GM23338 (cell line): ENCODE results near the gene PLCL1. TPM values are rescaled to one million over a fixed set of nuclear protein-coding genes. Genes with fewer than 3 reads are reported as not detected.

Source experiments
- ATAC-seq: fragments of 200-7000 bp; cut with Tn5 transposase; 3 replicates; pipeline ENCODE4 v1.9.1; 2020
- DNase-seq: peaks from one replicate; pipeline ENCODE4 v3.0.0-alpha.2; 2015; ENCODE audit warnings: low spot score
- H2AFZ ChIP-seq: fragments of 200-600 bp; sonication (generic); 2 replicates; pipeline ENCODE4 v1.8.0; 2016; ENCODE audit warnings: antibody characterized with exemption, mild to moderate bottlenecking, moderate library complexity
- H3F3A ChIP-seq: fragments of 200-600 bp; sonication (generic); replicated peaks from 2 replicates; pipeline ENCODE4 v1.8.0; 2017; ENCODE audit warnings: antibody characterized with exemption, mixed run types, low read depth
- H3K27ac ChIP-seq: fragments of 200-600 bp; sonication (generic); 2 replicates; pipeline ENCODE4 v1.6.1; 2016; ENCODE audit warnings: low read depth
- H3K27me3 ChIP-seq: fragments of 200-600 bp; sonication (generic); 2 replicates; pipeline ENCODE4 v1.8.0; 2016; ENCODE audit warnings: mild to moderate bottlenecking, mixed run types, moderate library complexity; ENCODE audit not compliant: insufficient read depth
- H3K36me3 ChIP-seq: fragments of 200-600 bp; sonication (generic); 2 replicates; pipeline ENCODE4 v1.8.0; 2016; ENCODE audit warnings: mild to moderate bottlenecking; ENCODE audit not compliant: insufficient read depth
- H3K4me1 ChIP-seq: fragments of 200-600 bp; sonication (generic); 2 replicates; pipeline ENCODE4 v1.8.0; 2016; ENCODE audit warnings: mild to moderate bottlenecking, moderate library complexity; ENCODE audit not compliant: insufficient read depth
- H3K4me2 ChIP-seq: fragments of 200-600 bp; sonication (generic); 2 replicates; pipeline ENCODE4 v1.7.1; 2017; ENCODE audit warnings: mixed run types
- H3K4me3 ChIP-seq: fragments of 200-600 bp; sonication (generic); 2 replicates; pipeline ENCODE4 v1.6.1; 2016; ENCODE audit warnings: mixed run types
- H3K79me2 ChIP-seq: fragments of 200-600 bp; sonication (generic); replicated peaks from 2 replicates; pipeline ENCODE4 v1.8.0; 2017; ENCODE audit warnings: mild to moderate bottlenecking; ENCODE audit not compliant: insufficient read depth
- H3K9me2 ChIP-seq: fragments of 200-600 bp; sonication (generic); 2 replicates; pipeline ENCODE4 v1.8.0; 2017; ENCODE audit not compliant: insufficient read depth
- H4K20me1 ChIP-seq: fragments of 200-600 bp; sonication (generic); replicated peaks from 2 replicates; pipeline ENCODE4 v1.8.0; 2017; ENCODE audit warnings: mild to moderate bottlenecking; ENCODE audit not compliant: insufficient read depth
- H3K27ac Mint-ChIP-seq: 2 replicates; pipeline ENCODE4 v1.8.0; 2020; ENCODE audit warnings: inconsistent platforms, mild to moderate bottlenecking, moderate library complexity, mixed read lengths
- H3K27me3 Mint-ChIP-seq: 3 replicates; pipeline ENCODE4 v1.8.0; 2022; ENCODE audit warnings: low read depth, mild to moderate bottlenecking, moderate library complexity, mixed read lengths, inconsistent platforms; ENCODE audit not compliant: insufficient read depth, poor library complexity
- H3K36me3 Mint-ChIP-seq: 3 replicates; pipeline ENCODE4 v1.8.0; 2021; ENCODE audit warnings: low read depth, mild to moderate bottlenecking, inconsistent platforms, moderate library complexity, mixed read lengths
- H3K4me1 Mint-ChIP-seq: 3 replicates; pipeline ENCODE4 v1.8.0; 2020; ENCODE audit warnings: mild to moderate bottlenecking, inconsistent platforms, mixed read lengths
- H3K4me3 Mint-ChIP-seq: 3 replicates; pipeline ENCODE4 v1.8.0; 2021; ENCODE audit warnings: moderate library complexity, mild to moderate bottlenecking, inconsistent platforms, mixed read lengths
- H3K9me3 Mint-ChIP-seq: 3 replicates; pipeline ENCODE4 v1.8.0; 2020; ENCODE audit warnings: moderate library complexity, mild to moderate bottlenecking, inconsistent platforms, mixed read lengths
- CREB1 ChIP-seq: fragments of 250-450 bp; sonication (Bioruptor Pico); IDR thresholded peaks from 2 replicates; pipeline ENCODE4 v1.5.0; 2020; ENCODE audit warnings: low read depth, mild to moderate bottlenecking, moderate library complexity
- CTCF ChIP-seq, 2 experiments: fragments of 200-600 bp in 1 of 2; sonication (generic) in 1 of 2; conservative IDR thresholded peaks; 2 replicates each; pipeline versions ENCODE4 v1.5.1 to v1.6.1; 2016 to 2017; ENCODE audit warnings: antibody characterized with exemption in 2 of 2, low read depth in 2 of 2, mild to moderate bottlenecking in 2 of 2, moderate library complexity in 1 of 2
- ETS1 ChIP-seq: IDR thresholded peaks from 2 replicates; pipeline ENCODE4 v1.6.1; 2016; ENCODE audit warnings: antibody characterized with exemption
- EZH2 ChIP-seq: fragments of 200-600 bp; sonication (generic); IDR thresholded peaks from one replicate; pipeline ENCODE4 v1.8.0; 2017; ENCODE audit warnings: antibody characterized with exemption, mild to moderate bottlenecking, low read depth; ENCODE audit not compliant: unreplicated experiment
- EZH2phosphoT487 ChIP-seq: fragments of 200-600 bp; sonication (generic); IDR thresholded peaks from one replicate; pipeline ENCODE4 v1.8.1; 2018; ENCODE audit warnings: antibody characterized with exemption; ENCODE audit not compliant: unreplicated experiment
- JUNB ChIP-seq: IDR thresholded peaks from one replicate; pipeline ENCODE4 v1.6.1; 2016; ENCODE audit warnings: antibody characterized with exemption; ENCODE audit not compliant: unreplicated experiment
- NANOG ChIP-seq: IDR thresholded peaks from 2 replicates; pipeline ENCODE4 v1.6.1; 2016; ENCODE audit warnings: antibody characterized with exemption, borderline replicate concordance
- POLR2AphosphoS5 ChIP-seq: IDR thresholded peaks from 2 replicates; pipeline ENCODE4 v1.6.1; 2016; ENCODE audit warnings: antibody characterized with exemption, low read depth
- STAT1 ChIP-seq: IDR thresholded peaks from one replicate; pipeline ENCODE4 v1.6.1; 2016; ENCODE audit warnings: antibody characterized with exemption; ENCODE audit not compliant: unreplicated experiment
- ZNF114 ChIP-seq: fragments of 250-450 bp; sonication (Bioruptor Pico); IDR thresholded peaks from 2 replicates; pipeline ENCODE4 v1.5.0; 2020; ENCODE audit warnings: mild to moderate bottlenecking, moderate library complexity
- ZNF331 ChIP-seq: fragments of 250-450 bp; sonication (Bioruptor Pico); IDR thresholded peaks from 2 replicates; pipeline ENCODE4 v1.5.0; 2020; ENCODE audit warnings: low read depth, mild to moderate bottlenecking, moderate library complexity
- polyA plus RNA-seq: library from polyadenylated mRNA; unstranded; fragments of >200 nt; fragmentation: Nextera tagmentation; extraction: Ambion mirVana; gene quantifications from 2 replicates; pipeline ENCODE4 v1.2.1, GENCODE V29; 2016
- total RNA-seq: library from RNA; depleted of rRNA; stranded (reverse); fragments of >200 nt; shearing (Covaris generic); gene quantifications from 2 replicates; pipeline ENCODE4 v1.2.3, GENCODE V29; 2014
- TF ChIP-seq, protein P1 (sequence below): IDR thresholded peaks from one replicate; pipeline ENCODE4 v1.6.1; 2018; ENCODE audit warnings: antibody characterized with exemption; ENCODE audit not compliant: unreplicated experiment
- TF ChIP-seq, protein P2 (sequence below): fragments of 250-450 bp; sonication (Bioruptor Pico); IDR thresholded peaks from 2 replicates; pipeline ENCODE4 v1.5.0; 2020; ENCODE audit warnings: mild to moderate bottlenecking, moderate library complexity

PLCL1 gene
- total and polyA plus RNA-seq, 2 experiments from 2014 or later: not detected

DNA sequence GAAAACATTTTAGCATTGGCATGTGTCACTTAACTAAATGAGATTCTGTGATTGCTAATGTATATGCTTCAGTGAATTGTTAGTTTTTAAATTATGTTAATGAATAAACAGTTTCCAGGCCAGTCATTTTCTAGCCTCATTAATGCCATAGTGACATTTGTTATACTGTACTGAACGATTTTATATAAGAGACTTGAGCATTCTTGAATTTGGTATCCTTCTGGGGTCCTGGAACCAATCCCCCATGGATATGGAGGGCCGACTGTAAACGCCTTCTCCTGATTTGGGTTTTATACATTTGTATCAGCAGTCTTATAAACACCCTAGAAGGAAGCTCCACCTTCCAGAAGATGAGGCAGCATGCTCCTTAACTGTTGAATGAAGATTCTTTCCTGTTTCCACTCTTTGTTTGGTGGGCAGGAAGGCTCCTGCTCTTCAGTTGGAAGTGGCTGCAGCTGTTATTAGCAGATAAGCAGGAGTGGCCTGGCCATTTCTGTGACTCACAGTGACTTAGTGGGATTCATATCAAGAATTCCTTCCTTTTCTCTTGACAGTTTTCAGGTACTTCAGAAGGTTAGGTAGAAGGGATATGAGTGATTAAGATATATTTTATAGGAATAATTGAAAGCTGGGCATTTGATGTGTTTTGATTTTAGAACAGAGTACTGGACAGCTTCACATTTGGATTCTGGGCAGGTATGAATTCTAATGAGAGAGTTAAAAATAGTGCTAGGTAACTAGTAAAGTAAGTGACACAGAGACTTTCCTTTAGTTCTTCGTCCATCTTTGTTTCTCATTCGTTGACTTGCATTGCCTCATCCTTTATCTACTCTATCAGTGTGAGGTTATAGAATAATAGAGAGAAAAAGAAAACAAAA lies 124.9 kb downstream of the PLCL1 start:
- peaks cover under 1% of the 10 kb centered on the region; the same call in 2 of the 3 replicates for H3K9me3 Mint-ChIP-seq
- Histone ChIP-seq H3K27ac (no peak overlapping the region), H4K20me1 (no peaks in the 10 kb centered on the region), H3K9me2 (no peaks in the 10 kb centered on the region; the same call in 1 of the 2 replicates), H3K36me3 (no peaks in the 10 kb centered on the region), H3K79me2 (no peaks in the 10 kb centered on the region), H3F3A (no peaks in the 10 kb centered on the region), H3K4me2 (no peak overlapping the region), H3K4me3 (no peak overlapping the region), H3K4me1 (no peaks in the 10 kb centered on the region), H3K27me3 (no peaks in the 10 kb centered on the region), H2AFZ (no peak overlapping the region)
- no peak overlapping the region for H3K4me3 Mint-ChIP-seq
- H3K4me1 Mint-ChIP-seq: no peaks in the 10 kb centered on the region
- no peak overlapping the region for H3K27ac Mint-ChIP-seq
- DNase-seq (no peak), ATAC-seq (no peak)
- H3K36me3 Mint-ChIP-seq: peaks cover under 1% of the 10 kb centered on the region; the same call in 1 of the 3 replicates
- H3K27me3 Mint-ChIP-seq: peaks cover under 1% of the 10 kb centered on the region
- TF ChIP-seq ZNF331 (CRISPR knock-in tag) (no peak), ETS1 (no peak), EZH2 (no peak), EZH2phosphoT487 (no peak), CREB1 (CRISPR knock-in tag) (no peak), POLR2AphosphoS5 (no peak), CTCF (conservative IDR thresholded peaks at IDR 0.05; ENCODE audit: low read depth in 2 of 2) (no peak), JUNB (no peak), ZNF114 (CRISPR knock-in tag) (no peak), STAT1 (no peak), NANOG (no peak)
- TF ChIP-seq, protein P1, sequence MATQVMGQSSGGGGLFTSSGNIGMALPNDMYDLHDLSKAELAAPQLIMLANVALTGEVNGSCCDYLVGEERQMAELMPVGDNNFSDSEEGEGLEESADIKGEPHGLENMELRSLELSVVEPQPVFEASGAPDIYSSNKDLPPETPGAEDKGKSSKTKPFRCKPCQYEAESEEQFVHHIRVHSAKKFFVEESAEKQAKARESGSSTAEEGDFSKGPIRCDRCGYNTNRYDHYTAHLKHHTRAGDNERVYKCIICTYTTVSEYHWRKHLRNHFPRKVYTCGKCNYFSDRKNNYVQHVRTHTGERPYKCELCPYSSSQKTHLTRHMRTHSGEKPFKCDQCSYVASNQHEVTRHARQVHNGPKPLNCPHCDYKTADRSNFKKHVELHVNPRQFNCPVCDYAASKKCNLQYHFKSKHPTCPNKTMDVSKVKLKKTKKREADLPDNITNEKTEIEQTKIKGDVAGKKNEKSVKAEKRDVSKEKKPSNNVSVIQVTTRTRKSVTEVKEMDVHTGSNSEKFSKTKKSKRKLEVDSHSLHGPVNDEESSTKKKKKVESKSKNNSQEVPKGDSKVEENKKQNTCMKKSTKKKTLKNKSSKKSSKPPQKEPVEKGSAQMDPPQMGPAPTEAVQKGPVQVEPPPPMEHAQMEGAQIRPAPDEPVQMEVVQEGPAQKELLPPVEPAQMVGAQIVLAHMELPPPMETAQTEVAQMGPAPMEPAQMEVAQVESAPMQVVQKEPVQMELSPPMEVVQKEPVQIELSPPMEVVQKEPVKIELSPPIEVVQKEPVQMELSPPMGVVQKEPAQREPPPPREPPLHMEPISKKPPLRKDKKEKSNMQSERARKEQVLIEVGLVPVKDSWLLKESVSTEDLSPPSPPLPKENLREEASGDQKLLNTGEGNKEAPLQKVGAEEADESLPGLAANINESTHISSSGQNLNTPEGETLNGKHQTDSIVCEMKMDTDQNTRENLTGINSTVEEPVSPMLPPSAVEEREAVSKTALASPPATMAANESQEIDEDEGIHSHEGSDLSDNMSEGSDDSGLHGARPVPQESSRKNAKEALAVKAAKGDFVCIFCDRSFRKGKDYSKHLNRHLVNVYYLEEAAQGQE: no peak
- TF ChIP-seq, protein P2, sequence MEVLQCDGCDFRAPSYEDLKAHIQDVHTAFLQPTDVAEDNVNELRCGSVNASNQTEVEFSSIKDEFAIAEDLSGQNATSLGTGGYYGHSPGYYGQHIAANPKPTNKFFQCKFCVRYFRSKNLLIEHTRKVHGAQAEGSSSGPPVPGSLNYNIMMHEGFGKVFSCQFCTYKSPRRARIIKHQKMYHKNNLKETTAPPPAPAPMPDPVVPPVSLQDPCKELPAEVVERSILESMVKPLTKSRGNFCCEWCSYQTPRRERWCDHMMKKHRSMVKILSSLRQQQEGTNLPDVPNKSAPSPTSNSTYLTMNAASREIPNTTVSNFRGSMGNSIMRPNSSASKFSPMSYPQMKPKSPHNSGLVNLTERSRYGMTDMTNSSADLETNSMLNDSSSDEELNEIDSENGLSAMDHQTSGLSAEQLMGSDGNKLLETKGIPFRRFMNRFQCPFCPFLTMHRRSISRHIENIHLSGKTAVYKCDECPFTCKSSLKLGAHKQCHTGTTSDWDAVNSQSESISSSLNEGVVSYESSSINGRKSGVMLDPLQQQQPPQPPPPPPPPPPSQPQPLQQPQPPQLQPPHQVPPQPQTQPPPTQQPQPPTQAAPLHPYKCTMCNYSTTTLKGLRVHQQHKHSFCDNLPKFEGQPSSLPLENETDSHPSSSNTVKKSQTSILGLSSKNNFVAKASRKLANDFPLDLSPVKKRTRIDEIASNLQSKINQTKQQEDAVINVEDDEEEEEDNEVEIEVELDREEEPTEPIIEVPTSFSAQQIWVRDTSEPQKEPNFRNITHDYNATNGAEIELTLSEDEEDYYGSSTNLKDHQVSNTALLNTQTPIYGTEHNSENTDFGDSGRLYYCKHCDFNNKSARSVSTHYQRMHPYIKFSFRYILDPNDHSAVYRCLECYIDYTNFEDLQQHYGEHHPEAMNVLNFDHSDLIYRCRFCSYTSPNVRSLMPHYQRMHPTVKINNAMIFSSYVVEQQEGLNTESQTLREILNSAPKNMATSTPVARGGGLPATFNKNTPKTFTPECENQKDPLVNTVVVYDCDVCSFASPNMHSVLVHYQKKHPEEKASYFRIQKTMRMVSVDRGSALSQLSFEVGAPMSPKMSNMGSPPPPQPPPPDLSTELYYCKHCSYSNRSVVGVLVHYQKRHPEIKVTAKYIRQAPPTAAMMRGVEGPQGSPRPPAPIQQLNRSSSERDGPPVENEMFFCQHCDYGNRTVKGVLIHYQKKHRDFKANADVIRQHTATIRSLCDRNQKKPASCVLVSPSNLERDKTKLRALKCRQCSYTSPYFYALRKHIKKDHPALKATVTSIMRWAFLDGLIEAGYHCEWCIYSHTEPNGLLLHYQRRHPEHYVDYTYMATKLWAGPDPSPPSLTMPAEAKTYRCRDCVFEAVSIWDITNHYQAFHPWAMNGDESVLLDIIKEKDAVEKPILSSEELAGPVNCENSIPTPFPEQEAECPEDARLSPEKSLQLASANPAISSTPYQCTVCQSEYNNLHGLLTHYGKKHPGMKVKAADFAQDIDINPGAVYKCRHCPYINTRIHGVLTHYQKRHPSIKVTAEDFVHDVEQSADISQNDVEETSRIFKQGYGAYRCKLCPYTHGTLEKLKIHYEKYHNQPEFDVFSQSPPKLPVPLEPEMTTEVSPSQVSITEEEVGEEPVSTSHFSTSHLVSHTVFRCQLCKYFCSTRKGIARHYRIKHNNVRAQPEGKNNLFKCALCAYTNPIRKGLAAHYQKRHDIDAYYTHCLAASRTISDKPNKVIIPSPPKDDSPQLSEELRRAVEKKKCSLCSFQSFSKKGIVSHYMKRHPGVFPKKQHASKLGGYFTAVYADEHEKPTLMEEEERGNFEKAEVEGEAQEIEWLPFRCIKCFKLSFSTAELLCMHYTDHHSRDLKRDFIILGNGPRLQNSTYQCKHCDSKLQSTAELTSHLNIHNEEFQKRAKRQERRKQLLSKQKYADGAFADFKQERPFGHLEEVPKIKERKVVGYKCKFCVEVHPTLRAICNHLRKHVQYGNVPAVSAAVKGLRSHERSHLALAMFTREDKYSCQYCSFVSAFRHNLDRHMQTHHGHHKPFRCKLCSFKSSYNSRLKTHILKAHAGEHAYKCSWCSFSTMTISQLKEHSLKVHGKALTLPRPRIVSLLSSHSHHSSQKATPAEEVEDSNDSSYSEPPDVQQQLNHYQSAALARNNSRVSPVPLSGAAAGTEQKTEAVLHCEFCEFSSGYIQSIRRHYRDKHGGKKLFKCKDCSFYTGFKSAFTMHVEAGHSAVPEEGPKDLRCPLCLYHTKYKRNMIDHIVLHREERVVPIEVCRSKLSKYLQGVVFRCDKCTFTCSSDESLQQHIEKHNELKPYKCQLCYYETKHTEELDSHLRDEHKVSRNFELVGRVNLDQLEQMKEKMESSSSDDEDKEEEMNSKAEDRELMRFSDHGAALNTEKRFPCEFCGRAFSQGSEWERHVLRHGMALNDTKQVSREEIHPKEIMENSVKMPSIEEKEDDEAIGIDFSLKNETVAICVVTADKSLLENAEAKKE (CRISPR knock-in tag): no peak
